ENCODE data around the gene STAU1.
"Not testable (repeated sequence)": the region's sequence is repeated elsewhere in the genome, so short reads cannot be mapped to it uniquely, and the experiment has no call there.

The STAU1 gene

GRCh38 chr20:49140411-49140810 lies 47.7 kb downstream of the STAU1 start:
- Histone ChIP-seq H3K9ac (ENCODE audit: low read length) (no peak overlapping the region), H3K79me1 (ENCODE audit: low read length) (no peaks in the 10 kb centered on the region), H3K18ac (ENCODE audit: low read length) (no peak overlapping the region), H2BK120ac (ENCODE audit: insufficient read depth, low read length, poor library complexity) (no peak overlapping the region), H3K23ac (ENCODE audit: low read length) (no peak overlapping the region), H4K91ac (ENCODE audit: low read depth, low read length) (no peak overlapping the region), H2BK5ac (ENCODE audit: low read depth, low read length, poor library complexity) (no peak overlapping the region), H2BK12ac (ENCODE audit: low read length) (no peak overlapping the region), H3K14ac (ENCODE audit: low read length) (no peak overlapping the region), H2AK5ac (ENCODE audit: low read length) (no peak overlapping the region), H3K27ac (ENCODE audit: low read depth, low read length) (no peak overlapping the region), H2AFZ (ENCODE audit: insufficient read depth, low read length, poor library complexity) (no peak overlapping the region), H3K4me2 (ENCODE audit: low read length) (no peak overlapping the region), H3K4me1 (ENCODE audit: control insufficient read depth in 1 of 2, insufficient read depth in 2 of 2, low read length in 2 of 2) (no peaks in the 10 kb centered on the region), H3K9me3 (ENCODE audit: insufficient read depth, low read depth, low read length) (no peaks in the 10 kb centered on the region), H3K4ac (ENCODE audit: low read depth, low read length) (no peak overlapping the region), H3K36me3 (ENCODE audit: control insufficient read depth in 1 of 2, insufficient read depth in 2 of 2, low read length in 2 of 2) (peaks cover 8 to 9% of the 10 kb centered on the region in 2 experiments), H3K4me3 (ENCODE audit: low read depth, low read length) (no peak overlapping the region), H3K79me2 (ENCODE audit: control insufficient read depth, insufficient read depth, low read length, poor library complexity) (no peaks in the 10 kb centered on the region), H4K12ac (ENCODE audit: low read depth, low read length) (no peak overlapping the region), H3K27me3 (ENCODE audit: insufficient read depth, low read length) (no peaks in the 10 kb centered on the region), H4K8ac (ENCODE audit: low read depth, low read length) (no peak overlapping the region)
- WGBS (ENCODE audit: extremely low coverage, insufficient coverage, insufficient read length): no CpG with 5 or more reads among the region's 2 CpGs
- DNase-seq: no peak

GRCh38 chr20:49138431-49138830 lies 49.7 kb downstream of the STAU1 start:
- Histone ChIP-seq H3K18ac (ENCODE audit: low read length) (no peak overlapping the region), H3K36me3 (ENCODE audit: control insufficient read depth in 1 of 2, insufficient read depth in 2 of 2, low read length in 2 of 2) (peaks cover 5 to 12% of the 10 kb centered on the region in 2 experiments), H2BK5ac (ENCODE audit: low read depth, low read length, poor library complexity) (no peak overlapping the region), H3K9me3 (ENCODE audit: insufficient read depth, low read depth, low read length) (no peaks in the 10 kb centered on the region), H3K9ac (ENCODE audit: low read length) (no peak overlapping the region), H2AFZ (ENCODE audit: insufficient read depth, low read length, poor library complexity) (no peak overlapping the region), H3K27ac (ENCODE audit: low read depth, low read length) (no peak overlapping the region), H3K79me1 (ENCODE audit: low read length) (no peaks in the 10 kb centered on the region), H3K14ac (ENCODE audit: low read length) (no peak overlapping the region), H2BK120ac (ENCODE audit: insufficient read depth, low read length, poor library complexity) (no peak overlapping the region), H4K12ac (ENCODE audit: low read depth, low read length) (no peak overlapping the region), H3K4me2 (ENCODE audit: low read length) (no peak overlapping the region), H3K23ac (ENCODE audit: low read length) (no peak overlapping the region), H3K79me2 (ENCODE audit: control insufficient read depth, insufficient read depth, low read length, poor library complexity) (no peaks in the 10 kb centered on the region), H2AK5ac (ENCODE audit: low read length) (no peak overlapping the region), H4K8ac (ENCODE audit: low read depth, low read length) (no peak overlapping the region), H4K91ac (ENCODE audit: low read depth, low read length) (no peak overlapping the region), H2BK12ac (ENCODE audit: low read length) (no peak overlapping the region), H3K27me3 (ENCODE audit: insufficient read depth, low read length) (no peaks in the 10 kb centered on the region), H3K4me3 (ENCODE audit: low read depth, low read length) (no peak overlapping the region), H3K4ac (ENCODE audit: low read depth, low read length) (no peak overlapping the region), H3K4me1 (ENCODE audit: control insufficient read depth in 1 of 2, insufficient read depth in 2 of 2, low read length in 2 of 2) (no peaks in the 10 kb centered on the region)
- no peak for DNase-seq

GRCh38 chr20:49136817-49137571 lies 51.1 kb downstream of the STAU1 start:
- H4K8ac ChIP-seq (ENCODE audit: low read depth, low read length): no peak overlapping the region
- no peaks in the 10 kb centered on the region for H3K79me1 ChIP-seq (ENCODE audit: low read length)
- H3K14ac ChIP-seq (ENCODE audit: low read length): no peak overlapping the region
- no peak overlapping the region for H2AK5ac ChIP-seq (ENCODE audit: low read length)
- H3K23ac ChIP-seq (ENCODE audit: low read length): no peak overlapping the region
- H3K27ac ChIP-seq (ENCODE audit: low read depth, low read length): no peak overlapping the region
- H4K12ac ChIP-seq (ENCODE audit: low read depth, low read length): no peak overlapping the region
- no peak overlapping the region for H3K4me2 ChIP-seq (ENCODE audit: low read length)
- H4K91ac ChIP-seq (ENCODE audit: low read depth, low read length): no peak overlapping the region
- H3K9ac ChIP-seq (ENCODE audit: low read length): no peak overlapping the region
- peaks cover 10 to 19% of the 10 kb centered on the region in 2 experiments for H3K36me3 ChIP-seq (ENCODE audit: control insufficient read depth in 1 of 2, insufficient read depth in 2 of 2, low read length in 2 of 2)
- H3K4me3 ChIP-seq (ENCODE audit: low read depth, low read length): no peak overlapping the region
- H2BK5ac ChIP-seq (ENCODE audit: low read depth, low read length, poor library complexity): no peak overlapping the region
- no peaks in the 10 kb centered on the region for H3K79me2 ChIP-seq (ENCODE audit: control insufficient read depth, insufficient read depth, low read length, poor library complexity)
- H3K4ac ChIP-seq (ENCODE audit: low read depth, low read length): no peak overlapping the region
- no peak overlapping the region for H2BK120ac ChIP-seq (ENCODE audit: insufficient read depth, low read length, poor library complexity)
- H2AFZ ChIP-seq (ENCODE audit: insufficient read depth, low read length, poor library complexity): no peak overlapping the region
- DNase-seq: no peak
- H2BK12ac ChIP-seq (ENCODE audit: low read length): no peak overlapping the region
- H3K18ac ChIP-seq (ENCODE audit: low read length): no peak overlapping the region
- WGBS (ENCODE audit: extremely low coverage, insufficient coverage, insufficient read length): no CpG with 5 or more reads among the region's 15 CpGs
- H3K27me3 ChIP-seq (ENCODE audit: insufficient read depth, low read length): no peaks in the 10 kb centered on the region
- H3K9me3 ChIP-seq (ENCODE audit: insufficient read depth, low read depth, low read length): peaks cover 2% of the 10 kb centered on the region
- no peaks in the 10 kb centered on the region for H3K4me1 ChIP-seq (ENCODE audit: control insufficient read depth in 1 of 2, insufficient read depth in 2 of 2, low read length in 2 of 2)

GRCh38 chr20:49134797-49135196 lies 53.3 kb downstream of the STAU1 start:
- not testable (repeated sequence) for H2BK12ac ChIP-seq (ENCODE audit: low read length); H3K27ac ChIP-seq (ENCODE audit: low read depth, low read length); H3K4me1 ChIP-seq (ENCODE audit: control insufficient read depth in 1 of 2, insufficient read depth in 2 of 2, low read length in 2 of 2); H3K9me3 ChIP-seq (ENCODE audit: insufficient read depth, low read depth, low read length); H2AK5ac ChIP-seq (ENCODE audit: low read length); H3K4me2 ChIP-seq (ENCODE audit: low read length); H2AFZ ChIP-seq (ENCODE audit: insufficient read depth, low read length, poor library complexity); H2BK5ac ChIP-seq (ENCODE audit: low read depth, low read length, poor library complexity); H3K23ac ChIP-seq (ENCODE audit: low read length); H4K12ac ChIP-seq (ENCODE audit: low read depth, low read length); H4K91ac ChIP-seq (ENCODE audit: low read depth, low read length); H3K79me1 ChIP-seq (ENCODE audit: low read length); H3K79me2 ChIP-seq (ENCODE audit: control insufficient read depth, insufficient read depth, low read length, poor library complexity); DNase-seq; H3K27me3 ChIP-seq (ENCODE audit: insufficient read depth, low read length); H3K18ac ChIP-seq (ENCODE audit: low read length); H4K8ac ChIP-seq (ENCODE audit: low read depth, low read length); H3K4ac ChIP-seq (ENCODE audit: low read depth, low read length); H3K9ac ChIP-seq (ENCODE audit: low read length); H3K4me3 ChIP-seq (ENCODE audit: low read depth, low read length); H3K14ac ChIP-seq (ENCODE audit: low read length); H2BK120ac ChIP-seq (ENCODE audit: insufficient read depth, low read length, poor library complexity)
- peaks cover 14 to 18% of the 10 kb centered on the region in 2 experiments for H3K36me3 ChIP-seq (ENCODE audit: control insufficient read depth in 1 of 2, insufficient read depth in 2 of 2, low read length in 2 of 2)
- no CpG with 5 or more reads among the region's 8 CpGs for WGBS (ENCODE audit: extremely low coverage, insufficient coverage, insufficient read length)
